NCI-H2171 treated with DMSO at 0.1 percent for 48 hours (cell line): ENCODE results near the gene MSLN.

Experiments used
- DNase-seq: peaks from one replicate; lab custom pipeline; 2025; lab: John Stamatoyannopoulos, UW

MSLN gene

DNA sequence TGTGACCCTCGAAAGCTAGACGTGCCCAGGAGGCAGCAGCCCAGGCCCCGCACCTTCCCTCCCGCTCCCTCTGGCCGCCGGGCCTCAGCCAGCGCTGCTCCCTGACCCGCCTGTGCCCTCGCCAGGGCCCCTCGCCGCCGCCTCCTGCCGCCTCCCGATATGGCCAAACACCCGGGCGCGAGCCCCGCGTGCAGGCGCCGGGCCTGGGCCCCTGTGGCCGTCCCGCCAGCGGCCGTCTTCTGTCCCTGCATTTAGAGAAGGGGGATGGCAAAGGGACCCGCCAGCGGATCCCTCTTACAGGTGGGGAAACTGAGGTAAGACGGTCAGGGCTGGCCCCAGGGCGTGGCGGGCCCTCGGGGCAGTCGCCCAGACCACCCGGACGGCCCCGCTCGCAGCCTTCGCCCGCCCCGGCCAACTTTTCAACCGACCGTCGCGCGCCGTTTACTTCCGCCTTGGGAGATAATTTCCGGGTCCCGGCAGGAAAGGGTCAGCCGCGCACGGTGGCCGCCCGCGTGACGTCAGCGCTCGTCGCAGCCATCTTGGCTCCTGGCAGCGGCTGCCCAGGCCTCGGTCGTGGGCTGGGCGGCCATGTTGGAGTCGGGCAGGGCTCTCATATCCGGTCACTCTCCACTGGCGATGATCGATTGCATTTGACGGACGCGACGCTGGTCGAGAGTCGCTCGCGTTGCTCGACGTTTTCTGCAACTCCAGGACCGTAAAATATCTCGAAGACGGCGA is 47.0 kb downstream of the MSLN start:
- DNase-seq, result peak; percentile 65

DNA sequence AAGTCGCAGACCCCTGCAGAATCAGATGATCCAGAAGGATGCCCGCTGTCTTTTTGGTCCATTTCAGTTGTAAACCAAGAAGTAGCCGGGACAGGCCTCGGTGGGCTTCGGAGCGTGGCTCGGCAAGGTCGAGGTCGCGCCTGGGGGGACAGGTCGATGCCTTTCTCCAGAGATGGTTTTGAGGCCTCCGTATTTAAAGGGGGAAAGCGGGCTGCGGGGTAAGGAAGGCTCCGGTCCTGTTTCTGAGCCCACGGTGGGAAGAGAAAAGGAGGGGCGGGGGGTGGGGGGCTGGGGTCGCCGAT is 47.5 kb downstream of the MSLN start:
- DNase-seq, result no peak

DNA sequence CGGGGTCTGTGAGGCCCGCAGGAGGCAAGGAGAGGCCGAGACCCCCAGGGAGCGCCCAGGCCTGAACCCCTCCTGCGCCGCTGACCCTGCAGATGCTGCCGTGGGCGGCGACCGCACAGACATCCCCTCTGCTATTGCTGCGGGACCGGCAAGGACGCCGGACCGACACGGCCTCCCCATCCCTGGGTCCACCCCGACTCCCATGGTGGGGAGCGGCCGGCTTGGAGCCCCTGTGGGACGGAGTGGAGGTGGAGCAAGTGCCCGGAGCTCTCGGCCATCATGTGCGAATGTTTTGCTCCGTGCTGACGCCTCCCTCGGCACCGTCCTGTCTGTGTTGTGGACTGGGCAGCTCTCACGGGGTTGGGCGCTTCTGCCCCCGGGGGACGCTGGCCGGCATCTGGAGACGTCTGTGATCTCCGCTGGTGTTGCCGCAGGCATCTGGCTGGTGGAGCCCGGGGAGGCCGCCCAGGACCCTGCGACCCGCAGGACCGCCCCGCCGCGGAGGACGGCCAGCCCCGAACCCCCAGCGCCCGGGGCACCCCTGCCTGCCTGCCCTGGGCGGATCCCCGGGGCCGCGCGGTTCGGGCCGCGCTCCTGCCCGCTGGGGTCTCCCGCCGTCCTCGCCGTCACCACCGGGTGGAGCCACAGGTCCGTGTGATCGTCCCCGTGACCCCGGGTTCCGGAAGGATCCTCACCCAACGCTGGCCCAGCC is 52.8 kb downstream of the MSLN start:
- DNase-seq, result no peak

DNA sequence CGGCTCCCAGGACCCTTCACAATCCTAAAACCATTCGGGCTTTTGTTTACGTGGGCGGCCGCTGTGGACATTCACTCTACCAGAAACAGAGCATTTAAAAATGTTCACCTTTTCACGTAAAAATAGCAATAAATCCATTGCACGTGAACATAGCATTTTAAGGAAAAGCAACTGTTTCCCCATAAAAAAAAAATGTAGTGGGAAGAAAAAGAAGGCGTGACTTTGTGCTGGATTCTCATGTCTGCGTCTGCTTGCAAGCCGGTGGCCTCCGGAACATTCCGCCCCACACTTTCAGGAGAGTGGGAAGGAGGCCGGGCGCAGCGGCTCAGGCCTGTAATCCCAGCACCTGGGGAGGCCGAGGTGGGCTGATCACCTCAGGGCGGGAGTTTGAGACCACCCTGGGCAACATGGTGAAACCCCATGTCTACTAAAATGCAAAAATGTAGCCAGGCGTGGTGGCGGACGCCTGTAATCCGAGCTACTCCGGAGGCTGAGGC is 53.4 kb downstream of the MSLN start:
- no peak for DNase-seq

DNA sequence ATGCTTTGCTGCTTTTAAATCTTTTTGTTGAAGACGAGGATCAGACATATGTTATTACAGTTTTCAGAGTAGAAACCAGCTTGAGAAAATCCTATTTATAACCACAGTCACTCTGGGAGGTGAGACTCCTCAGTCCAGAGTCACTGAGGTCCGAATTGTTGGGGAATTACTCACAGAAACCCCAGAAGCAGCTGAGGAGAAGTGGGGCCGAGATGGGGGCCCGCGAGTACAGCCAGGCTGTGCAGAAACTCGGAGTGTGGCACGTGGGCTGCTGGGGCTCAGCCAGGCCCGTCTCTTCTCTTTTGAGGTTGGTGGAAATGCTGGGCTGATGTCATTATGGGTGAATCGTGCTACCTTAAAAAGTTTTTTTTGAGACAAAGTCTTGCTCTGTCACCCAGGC is 54.4 kb downstream of the MSLN start:
- DNase-seq, result no peak

DNA sequence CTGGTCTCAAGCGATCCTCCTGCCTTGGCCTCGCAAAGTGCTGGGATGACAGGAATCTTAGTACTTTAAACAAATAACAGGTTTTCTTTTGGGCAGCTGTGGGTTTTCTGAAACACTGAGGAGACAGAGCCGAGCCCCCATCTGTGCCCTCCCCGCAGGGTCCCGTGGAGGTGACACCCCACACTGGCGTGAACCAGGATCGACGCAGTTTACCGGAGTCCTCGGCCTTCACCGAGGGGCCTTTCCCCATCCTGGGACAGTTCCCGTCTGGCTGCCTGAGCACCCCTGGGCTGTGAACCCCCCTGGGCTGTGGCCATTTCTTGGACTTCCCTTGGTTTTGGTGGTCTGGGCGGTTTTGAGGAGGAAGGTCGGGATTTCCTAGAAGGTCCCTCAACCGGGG is 55.3 kb downstream of the MSLN start:
- DNase-seq, result no peak

DNA sequence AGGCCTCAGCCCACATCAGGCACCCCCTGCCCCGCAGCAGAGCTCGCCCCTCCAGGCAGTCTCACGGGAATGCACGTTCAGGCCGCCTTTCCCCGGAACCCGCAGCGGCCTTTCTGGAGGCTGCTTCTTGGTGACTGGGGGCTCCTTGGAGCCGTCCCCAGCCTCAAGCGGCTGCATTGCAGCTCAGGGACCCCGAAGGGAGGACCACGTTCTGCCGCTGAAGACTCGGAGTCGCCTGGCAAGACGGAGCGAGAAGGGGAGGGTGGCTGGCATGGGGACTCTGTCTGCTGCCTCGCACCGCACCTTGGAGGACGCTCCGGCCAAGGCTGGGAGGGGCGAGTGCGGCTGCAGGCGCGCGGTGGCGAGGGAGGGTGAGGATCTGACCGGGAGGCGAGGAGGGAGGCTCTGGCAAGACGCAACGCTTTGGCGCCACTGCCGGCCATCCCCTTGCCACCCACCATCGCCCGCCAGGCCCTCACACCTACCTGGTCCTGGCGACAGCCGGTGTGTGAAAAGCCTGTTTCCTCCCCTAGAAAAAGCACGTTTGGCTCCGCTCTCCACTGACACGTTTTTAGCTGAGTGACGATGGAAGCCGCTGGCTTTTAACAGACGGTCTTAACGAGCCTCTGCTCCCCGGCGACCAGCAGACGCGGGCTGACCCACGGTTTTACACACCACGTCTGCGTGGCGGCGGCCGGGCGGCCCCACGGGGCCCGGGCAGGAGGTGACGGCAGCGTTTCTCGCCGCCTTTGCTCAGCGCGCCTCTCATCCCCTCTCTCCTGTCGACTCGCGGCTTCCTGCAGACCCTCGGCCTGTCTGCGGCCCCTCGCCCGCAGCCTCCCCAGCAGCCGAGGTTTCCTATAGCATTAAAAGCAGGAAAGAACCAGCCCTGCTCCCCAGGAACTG is 56.7 kb downstream of the MSLN start:
- DNase-seq, result no peak

DNA sequence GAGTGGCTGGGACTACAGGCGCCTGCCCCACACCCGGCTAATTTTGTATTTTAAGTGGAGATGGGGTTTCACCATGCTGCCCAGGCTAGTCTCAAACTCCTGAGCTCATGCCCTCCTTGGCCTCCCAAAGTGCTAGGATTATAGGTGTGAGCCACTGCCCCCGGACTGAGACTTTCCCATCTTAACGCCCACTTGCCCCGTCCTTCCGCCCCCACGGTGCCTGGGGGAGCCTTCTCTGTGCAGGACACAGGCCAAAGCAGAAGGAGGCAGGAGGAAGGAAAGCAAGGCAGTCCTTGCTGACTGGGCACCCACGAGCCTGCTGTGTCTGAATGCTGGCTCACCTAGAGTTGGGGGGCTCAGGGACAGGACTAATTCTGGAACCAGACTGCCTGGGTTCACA is 57.6 kb downstream of the MSLN start:
- DNase-seq, result no peak
